Esophagus squamous epithelium (tissue), 5 donors: ENCODE results near the gene RPS8. TPM values are rescaled to one million over a fixed set of nuclear protein-coding genes. Genes with fewer than 3 reads are reported as not detected.
A peak's percentile ranks its signal among the peaks of the same experiment; 100 is the strongest.
"Not testable (repeated sequence)": the region's sequence is repeated elsewhere in the genome, so short reads cannot be mapped to it uniquely, and the experiment has no call there.

ENCODE experiments used
- DNase-seq: peaks from one replicate; lab custom pipeline; 2025; lab: John Stamatoyannopoulos, UW
- H3K27ac ChIP-seq, 4 donors: fragments of 200-600 bp; sonication (generic); one replicate each; pipeline ENCODE4 v1.5.1; 2016 to 2019; ENCODE audit warnings: mild to moderate bottlenecking in 1 of 4
- H3K27me3 ChIP-seq, 4 donors: fragments of 200-600 bp; sonication (generic); 1 replicate in 3 of 4; 2 replicates in 1 of 4; pipeline versions ENCODE4 v1.5.1 to v1.6.0; 2017 to 2021; ENCODE audit warnings: antibody characterized with exemption in 1 of 4
- H3K36me3 ChIP-seq, 3 donors: fragments of 200-600 bp; sonication (generic); one replicate each; pipeline ENCODE4 v1.5.1; 2016 to 2019
- H3K4me1 ChIP-seq, 3 donors: fragments of 200-600 bp; sonication (generic); one replicate each; pipeline ENCODE4 v1.5.1; 2017 to 2019
- H3K4me3 ChIP-seq, 4 donors: fragments of 200-600 bp; sonication (generic); 1 replicate in 3 of 4; 2 replicates in 1 of 4; pipeline ENCODE4 v1.5.1; 2016 to 2019; ENCODE audit warnings: mild to moderate bottlenecking in 2 of 4, moderate library complexity in 1 of 4
- H3K9me3 ChIP-seq, 3 donors: fragments of 200-600 bp; sonication (generic); one replicate each; pipeline ENCODE4 v1.5.1; 2016 to 2019
- POLR2A ChIP-seq, 4 donors: fragments of 450-650 bp; IDR thresholded peaks; one replicate each; pipeline ENCODE4 v1.6.1; 2017; ENCODE audit warnings: antibody characterized with exemption in 4 of 4, mild to moderate bottlenecking in 4 of 4, moderate library complexity in 3 of 4
- WGBS, 2 donors: methylation state at CpG; one replicate each; pipeline ENCODE4 v1.1.5; 2018; 5-methylcytosine and 5-hydroxymethylcytosine counted together
- intact Hi-C: fragments of 100-400 bp; cut with DNase I; formaldehyde crosslinking; loops from one replicate; pipeline ENCODE4 v1.15.0; 2022
- total RNA-seq, 4 donors: library from RNA; depleted of rRNA; stranded (reverse); fragments of >200 nt; gene quantifications; one replicate each; pipeline ENCODE4 v1.1.0, GENCODE V29; 2016
- TF ChIP-seq, protein P1 (sequence below), 6 experiments: fragments of 450-650 bp in 4 of 6; fragments of 200-600 bp in 2 of 6; sonication (generic) in 2 of 6; IDR thresholded peaks; one replicate each; pipeline ENCODE4 v1.5.1; 2016 to 2019; ENCODE audit warnings: antibody characterized with exemption in 6 of 6, mild to moderate bottlenecking in 4 of 6, moderate library complexity in 4 of 6
- donor health status: DM: yes; HTN: yes; CAD: no.

Gene RPS8
- total RNA-seq, 4 donors from 2014 or later, result 1,915 to 3,855 (median 2,689) TPM

DNA sequence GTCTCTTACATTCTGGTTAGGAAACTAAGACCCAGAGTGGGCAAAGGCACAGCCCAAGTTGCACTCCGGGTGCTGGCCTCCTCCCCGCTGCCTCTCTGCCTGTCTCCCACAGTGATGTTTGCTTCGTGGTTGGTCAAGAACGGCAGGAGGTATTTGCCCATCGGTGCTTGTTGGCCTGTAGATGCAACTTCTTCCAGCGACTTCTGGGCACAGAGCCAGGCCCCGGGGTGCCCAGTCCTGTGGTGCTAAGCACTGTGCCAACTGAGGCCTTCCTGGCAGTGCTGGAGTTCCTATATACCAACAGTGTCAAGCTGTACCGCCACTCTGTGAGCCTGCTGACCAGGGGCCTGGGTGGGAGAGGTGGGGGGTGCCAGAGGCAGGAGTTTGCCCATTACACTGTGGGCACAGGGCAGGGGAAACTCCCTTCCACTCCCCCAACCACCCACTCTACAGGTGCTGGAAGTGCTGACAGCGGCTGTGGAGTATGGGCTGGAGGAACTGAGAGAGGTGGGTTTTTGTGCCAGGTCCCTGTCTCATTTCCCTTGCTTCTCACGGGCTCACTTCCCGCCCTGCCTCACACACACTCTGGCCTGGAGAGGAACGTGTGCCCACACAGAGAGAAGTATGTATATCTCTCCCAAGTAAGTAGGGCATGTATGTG is 34.9 kb downstream of the RPS8 start:
- no peaks in the 10 kb centered on the region for H3K9me3 ChIP-seq
- H3K36me3 ChIP-seq, result peaks cover 8 to 22% (median 12%) of the 10 kb centered on the region in 3 donors
- no peak for DNase-seq
- 26 to 32% methylated on average over 5 to 6 of the region's 12 CpGs for WGBS, 2 donors
- TF ChIP-seq, protein P1, sequence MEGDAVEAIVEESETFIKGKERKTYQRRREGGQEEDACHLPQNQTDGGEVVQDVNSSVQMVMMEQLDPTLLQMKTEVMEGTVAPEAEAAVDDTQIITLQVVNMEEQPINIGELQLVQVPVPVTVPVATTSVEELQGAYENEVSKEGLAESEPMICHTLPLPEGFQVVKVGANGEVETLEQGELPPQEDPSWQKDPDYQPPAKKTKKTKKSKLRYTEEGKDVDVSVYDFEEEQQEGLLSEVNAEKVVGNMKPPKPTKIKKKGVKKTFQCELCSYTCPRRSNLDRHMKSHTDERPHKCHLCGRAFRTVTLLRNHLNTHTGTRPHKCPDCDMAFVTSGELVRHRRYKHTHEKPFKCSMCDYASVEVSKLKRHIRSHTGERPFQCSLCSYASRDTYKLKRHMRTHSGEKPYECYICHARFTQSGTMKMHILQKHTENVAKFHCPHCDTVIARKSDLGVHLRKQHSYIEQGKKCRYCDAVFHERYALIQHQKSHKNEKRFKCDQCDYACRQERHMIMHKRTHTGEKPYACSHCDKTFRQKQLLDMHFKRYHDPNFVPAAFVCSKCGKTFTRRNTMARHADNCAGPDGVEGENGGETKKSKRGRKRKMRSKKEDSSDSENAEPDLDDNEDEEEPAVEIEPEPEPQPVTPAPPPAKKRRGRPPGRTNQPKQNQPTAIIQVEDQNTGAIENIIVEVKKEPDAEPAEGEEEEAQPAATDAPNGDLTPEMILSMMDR (IDR thresholded peaks at IDR 0.05), result no peak
- TF ChIP-seq POLR2A (IDR thresholded peaks at IDR 0.05), result no peak
- intact Hi-C loops, result no loop called here
- H3K27me3 ChIP-seq, result no peaks in the 10 kb centered on the region
- peak overlapping the region in 1 of 4 donors; percentile 55 for H3K4me3 ChIP-seq
- peaks cover 63 to 98% (median 68%) of the 10 kb centered on the region in 3 donors for H3K4me1 ChIP-seq
- H3K27ac ChIP-seq, result peak overlapping the region; percentile 94 to 99 (median 96)

DNA sequence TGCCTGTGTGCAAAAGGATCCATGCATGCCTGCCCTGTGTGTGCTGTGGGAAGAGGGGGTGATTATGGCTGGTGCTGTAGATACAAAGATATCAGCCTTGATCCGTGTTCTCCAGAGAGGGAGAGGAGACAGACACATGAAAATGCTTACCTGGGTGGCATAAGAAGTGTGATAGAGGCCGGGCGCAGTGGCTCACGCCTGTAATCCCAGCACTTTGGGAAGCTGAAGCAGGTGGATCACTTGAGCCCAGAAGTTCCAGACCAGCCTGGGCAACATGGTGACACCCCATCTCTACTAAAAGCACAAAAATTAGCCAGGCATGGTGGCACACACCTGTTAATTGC is 35.4 kb downstream of the RPS8 start:
- peak overlapping the region; percentile 94 to 99 (median 96) for H3K27ac ChIP-seq
- intact Hi-C loops, H3K27me3 ChIP-seq, DNase-seq, H3K4me3 ChIP-seq, H3K9me3 ChIP-seq: not testable (repeated sequence)
- peaks cover 4 to 17% (median 8%) of the 10 kb centered on the region in 3 donors for H3K36me3 ChIP-seq
- WGBS, 2 donors, result 81 to 93% methylated on average over 4 of the region's 4 CpGs
- peaks cover 63 to 98% (median 73%) of the 10 kb centered on the region in 3 donors for H3K4me1 ChIP-seq

DNA sequence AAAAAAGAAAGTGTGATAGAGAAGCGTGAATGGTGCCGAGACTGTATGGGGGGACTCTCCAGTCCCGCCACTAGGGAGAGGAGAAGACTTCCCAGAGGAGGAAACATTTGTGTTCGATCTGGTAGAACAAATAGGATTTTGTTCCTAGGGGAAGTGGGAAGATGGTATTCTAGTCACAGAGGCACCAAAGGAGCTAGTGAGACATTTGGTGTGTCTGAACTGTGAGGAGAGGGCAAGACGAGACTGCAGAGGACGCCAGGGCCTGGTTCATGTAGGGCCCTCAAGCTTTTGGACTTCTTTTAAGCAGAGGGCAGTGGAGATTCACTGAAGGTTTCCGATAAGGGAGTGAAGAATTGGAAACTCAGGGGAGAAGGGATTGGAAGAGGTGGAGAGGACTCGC is 35.9 kb downstream of the RPS8 start:
- Histone ChIP-seq H3K9me3 (no peaks in the 10 kb centered on the region), H3K27me3 (no peaks in the 10 kb centered on the region), H3K27ac (peak overlapping the region; percentile 6 to 98 (median 70)), H3K4me1 (peaks cover 59 to 95% (median 72%) of the 10 kb centered on the region in 3 donors), H3K4me3 (no peak overlapping the region), H3K36me3 (peaks cover 0 to 12% (median 3%) of the 10 kb centered on the region in 3 donors)
- no peak for TF ChIP-seq POLR2A (IDR thresholded peaks at IDR 0.05)
- TF ChIP-seq, protein P1 (IDR thresholded peaks at IDR 0.05), result no peak
- 75 to 84% methylated on average over 8 of the region's 8 CpGs for WGBS, 2 donors
- intact Hi-C loops, result no loop called here
- DNase-seq, result no peak

DNA sequence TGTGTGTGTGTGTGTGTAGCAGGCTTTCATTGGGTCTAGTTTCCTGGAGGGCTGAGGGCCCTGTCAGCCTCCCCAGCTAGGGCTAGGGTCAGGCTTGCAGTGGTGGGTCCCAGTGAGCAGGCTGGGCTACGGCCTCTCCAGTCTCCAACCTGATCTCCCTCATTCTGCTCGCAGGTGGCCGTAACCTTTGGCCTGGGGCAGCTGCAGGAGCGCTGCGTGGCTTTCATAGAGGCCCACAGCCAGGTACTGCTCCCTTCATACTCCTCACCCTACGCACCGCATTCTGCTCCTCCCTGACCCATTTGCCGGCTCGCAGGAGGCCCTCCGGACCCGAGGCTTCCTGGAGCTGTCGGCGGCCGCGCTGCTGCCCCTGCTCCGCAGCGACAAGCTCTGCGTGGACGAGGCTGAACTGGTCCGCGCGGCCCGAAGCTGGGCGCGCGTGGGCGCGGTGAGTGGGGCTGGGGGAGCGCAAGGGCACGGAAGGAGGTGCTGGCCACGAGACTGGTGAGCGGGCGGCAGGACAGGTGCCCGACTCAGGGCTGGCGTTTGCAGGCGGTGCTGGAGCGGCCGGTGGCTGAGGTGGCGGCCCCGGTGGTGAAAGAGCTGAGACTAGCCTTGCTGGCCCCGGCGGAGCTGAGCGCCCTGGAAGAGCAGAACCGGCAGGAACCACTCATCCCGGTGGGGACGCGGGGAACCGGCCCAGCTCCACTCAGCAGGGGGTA is 37.6 kb downstream of the RPS8 start:
- peak overlapping the region; percentile 77 to 93 (median 89) for H3K27ac ChIP-seq
- no peaks in the 10 kb centered on the region for H3K9me3 ChIP-seq
- H3K4me3 ChIP-seq, result peak overlapping the region; percentile 28 to 69 (median 52)
- peaks cover 42 to 88% (median 55%) of the 10 kb centered on the region in 3 donors for H3K4me1 ChIP-seq
- no peak for TF ChIP-seq POLR2A (IDR thresholded peaks at IDR 0.05)
- TF ChIP-seq, protein P1 (IDR thresholded peaks at IDR 0.05), result no peak
- no peak for DNase-seq
- peaks cover 0 to 7% (median 0%) of the 10 kb centered on the region in 3 donors for H3K36me3 ChIP-seq
- WGBS, 2 donors, result 68 to 80% methylated on average over 11 to 20 of the region's 48 CpGs
- H3K27me3 ChIP-seq, result no peaks in the 10 kb centered on the region
- intact Hi-C loops, result no loop called here

DNA sequence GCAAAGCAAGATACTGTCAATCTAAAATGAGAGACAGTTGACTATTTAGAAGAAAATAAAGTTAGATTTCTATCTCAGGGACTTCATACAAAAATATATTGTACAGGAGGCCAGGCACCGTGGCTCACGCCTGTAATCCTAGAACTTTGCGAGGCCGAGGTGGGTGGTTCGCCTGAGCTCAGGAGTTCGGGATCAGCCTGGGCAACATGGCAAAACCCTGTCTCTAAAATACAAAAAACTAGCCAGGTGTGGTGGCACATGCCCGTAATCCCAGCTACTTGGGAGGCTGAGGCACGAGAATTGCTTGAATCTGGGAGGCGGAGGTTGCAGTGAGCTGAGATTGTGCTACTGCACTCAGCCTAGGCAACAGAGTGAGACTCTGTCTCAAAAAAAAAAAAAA is 40.6 kb downstream of the RPS8 start:
- H3K27me3 ChIP-seq, H3K36me3 ChIP-seq, DNase-seq, H3K4me3 ChIP-seq, H3K9me3 ChIP-seq, intact Hi-C loops: not testable (repeated sequence)
- Histone ChIP-seq H3K27ac (peak overlapping the region in 3 of 4 donors; percentile 77 to 90 (median 88)), H3K4me1 (peaks cover 24 to 88% (median 38%) of the 10 kb centered on the region in 3 donors)
- 92 to 98% methylated on average over 7 to 9 of the region's 9 CpGs for WGBS, 2 donors

DNA sequence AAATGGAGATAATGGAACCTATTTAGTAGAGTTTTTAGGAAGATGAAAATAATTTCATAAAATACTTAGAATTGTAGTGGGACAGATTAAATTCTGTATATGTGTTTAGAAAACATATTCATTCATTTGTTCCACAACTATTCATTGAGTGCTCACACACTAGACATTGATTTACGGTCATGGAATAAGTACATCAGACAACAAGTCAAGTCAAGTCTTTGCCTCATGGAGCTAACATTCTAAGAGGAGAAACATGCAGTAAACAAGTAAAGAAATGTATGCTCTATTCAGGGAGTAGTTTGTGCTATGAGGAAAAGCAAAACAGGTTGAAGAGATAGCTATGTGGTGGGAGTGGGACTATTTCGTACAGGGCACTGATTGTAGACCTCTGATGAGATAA is 42.0 kb downstream of the RPS8 start:
- TF ChIP-seq POLR2A (IDR thresholded peaks at IDR 0.05), result no peak
- TF ChIP-seq, protein P1 (IDR thresholded peaks at IDR 0.05), result no peak
- 36 to 63% methylated on average over 2 of the region's 2 CpGs for WGBS, 2 donors
- no peaks in the 10 kb centered on the region for H3K9me3 ChIP-seq
- H3K27me3 ChIP-seq, result no peaks in the 10 kb centered on the region
- H3K36me3 ChIP-seq, result peaks cover 0 to 7% (median 0%) of the 10 kb centered on the region in 3 donors
- peak overlapping the region in 1 of 4 donors; percentile 34 for H3K27ac ChIP-seq
- peaks cover 23 to 79% (median 34%) of the 10 kb centered on the region in 3 donors for H3K4me1 ChIP-seq
- no peak for DNase-seq
- intact Hi-C loops, result no loop called here
- H3K4me3 ChIP-seq, result no peak overlapping the region
